HepG2 (cell line): ENCODE data around the gene LIPN. TPM values are rescaled to one million over a fixed set of nuclear protein-coding genes. Genes with fewer than 3 reads are reported as not detected.

Source experiments
- ATAC-seq: fragments of 200-7000 bp; cut with Tn5 transposase; 3 replicates; pipeline ENCODE4 v1.9.1; 2020; ENCODE audit warnings: mild to moderate bottlenecking, moderate library complexity
- BruUV-seq: library from RNA; stranded (reverse); fragments of 400-500 nt; replicated peaks from 2 replicates; lab custom pipeline; 2021; lab: Mats Ljungman, UMichigan
- CTCF ChIA-PET: fragments of 300-600 bp; formaldehyde crosslinking; extraction: SDS; loops from one replicate; lab custom pipeline; 2021; ENCODE audit warnings: low total read pairs, inconsistent platforms, low intra/inter-chr PET ratio; lab: Yijun Ruan, JAX
- POLR2A ChIA-PET: fragments of 350-600 bp; sonication (Branson Sonifier 250); formaldehyde crosslinking; loops from one replicate; lab custom pipeline; 2020; ENCODE audit warnings: antibody characterized with exemption, inconsistent platforms; lab: Yijun Ruan, JAX
- DNase-seq: peaks from one replicate; pipeline ENCODE4 v3.0.0-alpha.2; 2015; ENCODE audit warnings: low spot score
- FAIRE-seq: peaks from 3 replicates; lab custom pipeline; 2011; peaks lifted over from hg19 to GRCh38; lab: Jason Lieb, UNC
- H2AFZ ChIP-seq: one replicate; pipeline ENCODE4 v1.6.1; 2011; ENCODE audit warnings: low read length, inconsistent platforms
- H3K27ac ChIP-seq: fragments of 300-600 bp; 3 replicates; pipeline ENCODE4 v1.8.0; 2011; ENCODE audit warnings: mixed run types, mild to moderate bottlenecking, mixed read lengths, low read length, inconsistent platforms; ENCODE audit not compliant: insufficient read depth; ENCODE audit errors: extremely low read length
- H3K27me3 ChIP-seq, 2 experiments: fragments of 200-600 bp in 1 of 2; 2 replicates in 1 of 2; 3 replicates in 1 of 2; pipeline versions ENCODE4 v1.6.0 to v1.8.0; 2011; ENCODE audit warnings: low read length in 2 of 2, mild to moderate bottlenecking in 2 of 2, moderate library complexity in 2 of 2, inconsistent platforms in 1 of 2; ENCODE audit not compliant: insufficient read depth in 2 of 2, control insufficient read depth in 1 of 2
- H3K36me3 ChIP-seq, 2 experiments: fragments of 200-600 bp in 1 of 2; replicated peaks in 1 of 2; 2 replicates in 1 of 2; 3 replicates in 1 of 2; pipeline versions ENCODE4 v1.5.1 to v1.8.0; 2011; ENCODE audit warnings: low read length in 2 of 2, inconsistent platforms in 1 of 2; ENCODE audit not compliant: insufficient read depth in 2 of 2, control insufficient read depth in 1 of 2
- H3K4me1 ChIP-seq: 2 replicates; pipeline ENCODE4 v1.5.1; 2012; ENCODE audit warnings: low read length, inconsistent platforms; ENCODE audit not compliant: insufficient read depth
- H3K4me2 ChIP-seq: 2 replicates; pipeline ENCODE4 v1.6.0; 2011; ENCODE audit warnings: low read depth, low read length, inconsistent platforms
- H3K4me3 ChIP-seq, 3 experiments: fragments of 200-600 bp in 1 of 3; sonication (generic), shearing (Covaris generic) in 1 of 3; replicated peaks in 1 of 3; 2 replicates each; pipeline ENCODE4 v1.5.1; 2011 to 2016; ENCODE audit warnings: low read length in 3 of 3, inconsistent platforms in 2 of 3, low read depth in 2 of 3, mild to moderate bottlenecking in 2 of 3, control low read depth in 1 of 3, mixed read lengths in 1 of 3; ENCODE audit not compliant: insufficient read depth in 1 of 3
- H3K79me2 ChIP-seq: one replicate; pipeline ENCODE4 v1.6.1; 2011; ENCODE audit warnings: low read length, inconsistent platforms; ENCODE audit not compliant: insufficient read depth
- H3K9ac ChIP-seq: 2 replicates; pipeline ENCODE4 v1.6.0; 2011; ENCODE audit warnings: mild to moderate bottlenecking, low read depth, low read length, inconsistent platforms; ENCODE audit not compliant: insufficient read depth
- H3K9me3 ChIP-seq: 2 replicates; pipeline ENCODE4 v1.5.1; 2012; ENCODE audit warnings: mild to moderate bottlenecking, low read length
- H4K20me1 ChIP-seq: 2 replicates; pipeline ENCODE4 v1.6.0; 2011; ENCODE audit warnings: inconsistent platforms, mild to moderate bottlenecking, low read length, moderate library complexity; ENCODE audit not compliant: insufficient read depth
- DMAP1 ChIP-seq: IDR thresholded peaks from 2 replicates; pipeline ENCODE4 v1.6.1; 2016
- FOXA1 ChIP-seq, 2 experiments: fragments of 450-650 bp in 1 of 2; sonication (generic) in 1 of 2; formaldehyde crosslinking in 1 of 2; IDR thresholded peaks; 2 replicates each; pipeline versions ENCODE4 v1.4.0 to v1.6.1; 2016 to 2020; ENCODE audit warnings: missing genetic modification reagents in 1 of 2
- KLF12 ChIP-seq: sonication (generic); formaldehyde crosslinking; IDR thresholded peaks from 2 replicates; pipeline ENCODE4 v1.4.0; 2020; ENCODE audit warnings: missing genetic modification reagents, borderline replicate concordance
- MAFF ChIP-seq: IDR thresholded peaks from 2 replicates; pipeline ENCODE4 v1.6.1; 2011; ENCODE audit warnings: low read depth, low read length, improper control_type of control experiment
- NFE2L1 ChIP-seq: sonication (generic); formaldehyde crosslinking; IDR thresholded peaks from 2 replicates; pipeline ENCODE4 v1.4.0; 2020; ENCODE audit warnings: missing genetic modification reagents, mild to moderate bottlenecking, borderline replicate concordance
- NPAS2 ChIP-seq: sonication (generic); formaldehyde crosslinking; IDR thresholded peaks from 2 replicates; pipeline ENCODE4 v1.8.0; 2022; ENCODE audit warnings: mild to moderate bottlenecking, missing genetic modification reagents, borderline replicate concordance
- RXRA ChIP-seq: sonication (generic); formaldehyde crosslinking; IDR thresholded peaks from 2 replicates; pipeline ENCODE4 v1.5.1; 2020; ENCODE audit warnings: missing genetic modification reagents
- STAG1 ChIP-seq: sonication (generic); formaldehyde crosslinking; IDR thresholded peaks from 2 replicates; pipeline ENCODE4 v1.4.0; 2020; ENCODE audit warnings: missing genetic modification reagents
- ZKSCAN1 ChIP-seq: fragments of 150-350 bp; IDR thresholded peaks from 2 replicates; pipeline ENCODE4 v1.6.1; 2014; ENCODE audit warnings: low read length
- ZNF768 ChIP-seq: sonication (generic); formaldehyde crosslinking; IDR thresholded peaks from 2 replicates; pipeline ENCODE4 v1.4.0; 2020; ENCODE audit warnings: missing genetic modification reagents
- WGBS: methylation state at CpG from one replicate; pipeline ENCODE4 v1.1.6; 2017; ENCODE audit warnings: low lambda C conversion rate; 5-methylcytosine and 5-hydroxymethylcytosine counted together
- in situ Hi-C: cut with HindIII; loops from 2 replicates; pipeline ENCODE4 v1.10.0; 2017; ENCODE audit warnings: low pct_unique_long_range_greater_than_20kb; ENCODE audit not compliant: extremely low pct_ligation_motif_present
- intact Hi-C: fragments of 100-400 bp; cut with micrococcal nuclease; formaldehyde crosslinking; loops from one replicate; pipeline ENCODE4 v1.10.0; 2022; ENCODE audit not compliant: unreplicated experiment
- polyA plus RNA-seq, 8 experiments: library from polyadenylated mRNA; depleted of rRNA in 3 of 8; stranded (reverse) in 7 of 8; unstranded in 1 of 8; fragments of >200 nt; fragmentation: Illumina TruSeq in 4 of 8; extraction: Trizol in 4 of 8; gene quantifications; 2 replicates each; pipeline versions ENCODE4 v1.2.1 to v1.2.3, GENCODE V29; 2011 to 2016; ENCODE audit warnings: low read depth in 4 of 8, missing spikeins in 1 of 8, mixed read lengths in 1 of 8; ENCODE audit not compliant: insufficient read depth in 1 of 8
- total RNA-seq, 5 experiments: library from RNA; depleted of rRNA; stranded (reverse); fragments of >200 nt; fragmentation: Illumina TruSeq; extraction: Trizol; gene quantifications; 2 replicates each; pipeline ENCODE4 v1.2.3, GENCODE V29; 2016; ENCODE audit warnings: low read depth in 1 of 5
- TF ChIP-seq, protein P1 (sequence below), 2 experiments: fragments of 450-650 bp in 1 of 2; sonication (generic) in 1 of 2; formaldehyde crosslinking; IDR thresholded peaks; 2 replicates each; pipeline versions ENCODE4 v1.5.0 to v1.8.0; 2020 to 2022; ENCODE audit warnings: mild to moderate bottlenecking in 1 of 2, missing genetic modification reagents in 1 of 2
- TF ChIP-seq, protein P2 (sequence below): sonication (generic); formaldehyde crosslinking; IDR thresholded peaks from 2 replicates; pipeline ENCODE4 v1.8.0; 2022; ENCODE audit warnings: missing genetic modification reagents, mild to moderate bottlenecking, inconsistent platforms, borderline replicate concordance
- TF ChIP-seq, protein P3 (sequence below): sonication (generic); formaldehyde crosslinking; IDR thresholded peaks from 2 replicates; pipeline ENCODE4 v1.4.0; 2020; ENCODE audit warnings: missing genetic modification reagents, mild to moderate bottlenecking, borderline replicate concordance
- TF ChIP-seq, protein P4 (sequence below): sonication (generic); formaldehyde crosslinking; IDR thresholded peaks from 2 replicates; pipeline ENCODE4 v1.5.0; 2020; ENCODE audit warnings: mild to moderate bottlenecking, missing genetic modification reagents, moderate library complexity
- TF ChIP-seq, protein P5 (sequence below): sonication (generic); formaldehyde crosslinking; IDR thresholded peaks from 2 replicates; pipeline ENCODE4 v1.4.0; 2020; ENCODE audit warnings: missing genetic modification reagents, mild to moderate bottlenecking, borderline replicate concordance

Gene LIPN
- total and polyA plus RNA-seq, 2 of the 13 experiments (the other 11 are each of a cell fraction or from before 2014, with no cell fraction given) = not detected

DNA sequence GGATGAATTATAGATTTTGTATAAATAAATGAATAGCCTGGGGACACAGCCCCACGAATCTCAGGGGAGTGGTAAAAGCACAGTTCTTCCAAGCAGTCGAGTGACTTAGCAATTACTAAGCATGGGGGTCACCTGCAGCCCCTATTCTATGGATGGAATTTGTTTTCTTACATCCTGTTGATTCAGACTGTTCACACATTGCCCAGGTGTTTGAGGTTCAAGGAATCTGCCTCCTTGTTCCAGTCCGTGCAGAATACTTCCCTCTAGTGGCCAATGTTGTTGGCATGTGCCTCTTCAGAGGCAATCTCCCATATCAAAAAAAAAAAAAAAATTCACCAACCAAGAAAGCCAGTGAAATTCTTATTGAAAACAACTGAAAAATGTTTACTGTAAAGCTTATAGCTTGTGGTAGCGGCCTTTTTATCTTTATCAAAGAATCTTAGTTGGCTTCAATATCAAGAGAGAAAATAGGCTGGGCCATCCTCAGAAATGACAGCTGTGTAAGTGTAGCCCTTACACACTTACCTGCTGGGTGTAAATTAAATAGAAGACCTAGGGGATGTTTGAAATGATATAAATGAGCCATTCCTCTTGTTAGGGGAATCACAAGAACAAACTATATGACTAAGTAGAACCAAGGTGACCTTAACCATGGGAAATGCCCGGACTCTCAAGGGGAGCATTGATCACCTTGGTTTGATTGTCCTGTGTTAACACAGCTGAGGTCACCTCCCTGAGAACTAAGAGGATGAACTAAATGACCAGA, 50.6 kb downstream of the LIPN start:
- Histone ChIP-seq H3K9me3 (no peaks in the 10 kb centered on the region), H3K4me3 (no peak overlapping the region), H2AFZ (no peak overlapping the region), H3K79me2 (no peaks in the 10 kb centered on the region), H3K9ac (no peak overlapping the region), H3K27me3 (no peaks in the 10 kb centered on the region; a peak in 1 of 5 replicates), H3K4me1 (no peaks in the 10 kb centered on the region), H3K27ac (no peak overlapping the region), H4K20me1 (no peaks in the 10 kb centered on the region), H3K36me3 (no peaks in the 10 kb centered on the region), H3K4me2 (no peak overlapping the region)
- peak; percentile 20 for DNase-seq
- WGBS = 3% methylated on average over 5 of the region's 5 CpGs
- ChIA-PET POLR2A (no interaction called here), CTCF (interaction anchor here (1.4 kb wide), 1 partner anchor 122 kb away, joined by 13 read pairs; no protein-coding TSS in a partner anchor)
- intact Hi-C loops = loop anchor here (1.0 kb wide), 2 partner anchors 122 to 245 kb away; no protein-coding TSS in a partner anchor
- no TSS peak for BruUV-seq
- peak; percentile 80 for ATAC-seq
- in situ Hi-C loops = no loop called here
- peak; percentile 60 for FAIRE-seq
- no peak for TF ChIP-seq MAFF
- TF ChIP-seq NFE2L1 = no peak
- TF ChIP-seq, protein P1, sequence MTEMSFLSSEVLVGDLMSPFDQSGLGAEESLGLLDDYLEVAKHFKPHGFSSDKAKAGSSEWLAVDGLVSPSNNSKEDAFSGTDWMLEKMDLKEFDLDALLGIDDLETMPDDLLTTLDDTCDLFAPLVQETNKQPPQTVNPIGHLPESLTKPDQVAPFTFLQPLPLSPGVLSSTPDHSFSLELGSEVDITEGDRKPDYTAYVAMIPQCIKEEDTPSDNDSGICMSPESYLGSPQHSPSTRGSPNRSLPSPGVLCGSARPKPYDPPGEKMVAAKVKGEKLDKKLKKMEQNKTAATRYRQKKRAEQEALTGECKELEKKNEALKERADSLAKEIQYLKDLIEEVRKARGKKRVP (CRISPR knock-in tag; IDR thresholded peaks at IDR 0.05) = no peak
- TF ChIP-seq ZKSCAN1 = no peak
- TF ChIP-seq, protein P2, sequence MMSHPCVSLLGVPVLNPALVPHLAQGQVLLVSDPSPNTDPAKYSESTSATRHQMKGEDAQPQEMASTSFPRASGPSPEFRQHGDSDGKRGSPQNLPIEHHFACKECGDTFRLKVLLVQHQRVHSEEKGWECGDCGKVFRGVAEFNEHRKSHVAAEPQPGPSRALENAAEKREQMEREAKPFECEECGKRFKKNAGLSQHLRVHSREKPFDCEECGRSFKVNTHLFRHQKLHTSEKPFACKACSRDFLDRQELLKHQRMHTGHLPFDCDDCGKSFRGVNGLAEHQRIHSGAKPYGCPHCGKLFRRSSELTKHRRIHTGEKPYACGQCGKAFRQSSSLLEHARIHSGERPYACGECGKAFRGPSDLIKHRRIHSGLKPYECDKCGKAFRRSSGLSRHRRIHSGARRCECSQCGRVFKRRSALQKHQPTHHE = no peak
- TF ChIP-seq, protein P3, sequence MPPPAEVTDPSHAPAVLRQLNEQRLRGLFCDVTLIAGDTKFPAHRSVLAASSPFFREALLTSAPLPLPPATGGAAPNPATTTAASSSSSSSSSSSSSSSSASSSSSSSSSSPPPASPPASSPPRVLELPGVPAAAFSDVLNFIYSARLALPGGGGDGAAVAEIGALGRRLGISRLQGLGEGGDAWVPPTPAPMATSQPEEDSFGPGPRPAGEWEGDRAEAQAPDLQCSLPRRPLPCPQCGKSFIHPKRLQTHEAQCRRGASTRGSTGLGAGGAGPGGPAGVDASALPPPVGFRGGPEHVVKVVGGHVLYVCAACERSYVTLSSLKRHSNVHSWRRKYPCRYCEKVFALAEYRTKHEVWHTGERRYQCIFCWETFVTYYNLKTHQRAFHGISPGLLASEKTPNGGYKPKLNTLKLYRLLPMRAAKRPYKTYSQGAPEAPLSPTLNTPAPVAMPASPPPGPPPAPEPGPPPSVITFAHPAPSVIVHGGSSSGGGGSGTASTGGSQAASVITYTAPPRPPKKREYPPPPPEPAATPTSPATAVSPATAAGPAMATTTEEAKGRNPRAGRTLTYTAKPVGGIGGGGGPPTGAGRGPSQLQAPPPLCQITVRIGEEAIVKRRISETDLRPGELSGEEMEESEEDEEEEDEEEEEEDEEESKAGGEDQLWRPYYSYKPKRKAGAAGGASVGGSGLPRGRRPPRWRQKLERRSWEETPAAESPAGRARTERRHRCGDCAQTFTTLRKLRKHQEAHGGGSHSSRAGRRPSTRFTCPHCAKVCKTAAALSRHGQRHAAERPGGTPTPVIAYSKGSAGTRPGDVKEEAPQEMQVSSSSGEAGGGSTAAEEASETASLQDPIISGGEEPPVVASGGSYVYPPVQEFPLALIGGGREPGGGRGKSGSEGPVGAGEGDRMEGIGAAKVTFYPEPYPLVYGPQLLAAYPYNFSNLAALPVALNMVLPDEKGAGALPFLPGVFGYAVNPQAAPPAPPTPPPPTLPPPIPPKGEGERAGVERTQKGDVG = no peak
- no peak for TF ChIP-seq ZNF768 (CRISPR knock-in tag)
- TF ChIP-seq RXRA (CRISPR knock-in tag) = no peak
- TF ChIP-seq STAG1 (CRISPR knock-in tag) = peak; percentile 33; the same call in 1 of the 2 replicates
- no peak for TF ChIP-seq NPAS2 (CRISPR knock-in tag)
- TF ChIP-seq FOXA1 (IDR thresholded peaks at IDR 0.05) = no peak
- TF ChIP-seq FOXA1 (CRISPR knock-in tag; IDR thresholded peaks at IDR 0.05) = no peak
- TF ChIP-seq, protein P4, sequence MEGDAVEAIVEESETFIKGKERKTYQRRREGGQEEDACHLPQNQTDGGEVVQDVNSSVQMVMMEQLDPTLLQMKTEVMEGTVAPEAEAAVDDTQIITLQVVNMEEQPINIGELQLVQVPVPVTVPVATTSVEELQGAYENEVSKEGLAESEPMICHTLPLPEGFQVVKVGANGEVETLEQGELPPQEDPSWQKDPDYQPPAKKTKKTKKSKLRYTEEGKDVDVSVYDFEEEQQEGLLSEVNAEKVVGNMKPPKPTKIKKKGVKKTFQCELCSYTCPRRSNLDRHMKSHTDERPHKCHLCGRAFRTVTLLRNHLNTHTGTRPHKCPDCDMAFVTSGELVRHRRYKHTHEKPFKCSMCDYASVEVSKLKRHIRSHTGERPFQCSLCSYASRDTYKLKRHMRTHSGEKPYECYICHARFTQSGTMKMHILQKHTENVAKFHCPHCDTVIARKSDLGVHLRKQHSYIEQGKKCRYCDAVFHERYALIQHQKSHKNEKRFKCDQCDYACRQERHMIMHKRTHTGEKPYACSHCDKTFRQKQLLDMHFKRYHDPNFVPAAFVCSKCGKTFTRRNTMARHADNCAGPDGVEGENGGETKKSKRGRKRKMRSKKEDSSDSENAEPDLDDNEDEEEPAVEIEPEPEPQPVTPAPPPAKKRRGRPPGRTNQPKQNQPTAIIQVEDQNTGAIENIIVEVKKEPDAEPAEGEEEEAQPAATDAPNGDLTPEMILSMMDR (CRISPR knock-in tag) = peak; percentile 53
- TF ChIP-seq, protein P5, sequence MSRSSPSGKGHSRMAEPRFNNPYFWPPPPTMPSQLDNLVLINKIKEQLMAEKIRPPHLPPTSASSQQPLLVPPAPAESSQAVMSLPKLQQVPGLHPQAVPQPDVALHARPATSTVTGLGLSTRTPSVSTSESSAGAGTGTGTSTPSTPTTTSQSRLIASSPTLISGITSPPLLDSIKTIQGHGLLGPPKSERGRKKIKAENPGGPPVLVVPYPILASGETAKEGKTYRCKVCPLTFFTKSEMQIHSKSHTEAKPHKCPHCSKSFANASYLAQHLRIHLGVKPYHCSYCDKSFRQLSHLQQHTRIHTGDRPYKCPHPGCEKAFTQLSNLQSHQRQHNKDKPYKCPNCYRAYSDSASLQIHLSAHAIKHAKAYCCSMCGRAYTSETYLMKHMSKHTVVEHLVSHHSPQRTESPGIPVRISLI (CRISPR knock-in tag) = peak; percentile 21; the same call in 1 of the 2 replicates
- TF ChIP-seq DMAP1 = no peak
- TF ChIP-seq KLF12 (CRISPR knock-in tag) = no peak
